ENCODE results near the gene DNM3. TPM values are rescaled to one million over a fixed set of nuclear protein-coding genes. Genes with fewer than 3 reads are reported as not detected.

DNM3 gene
- total and polyA plus RNA-seq, 2 donors (not counting 1 experiment from before 2014, with no cell fraction given), result 1.0 to 1.3 TPM

- CTCF ChIA-PET, result no interaction called here
- intact Hi-C loops (cut with micrococcal nuclease), result no loop called here
- TF ChIP-seq CTCF (IDR thresholded peaks at IDR 0.05) (no peak), EZH2 (IDR thresholded peaks at IDR 0.05; ENCODE audit: borderline replicate concordance, insufficient read depth, low read depth, low read length, poor library complexity, severe bottlenecking) (no peak)
Measured at GRCh38 chr1:171934664-171935063, 93.4 kb downstream of the DNM3 start.

GRCh38 chr1:171935086-171935485 lies 93.8 kb downstream of the DNM3 start:
- ATAC-seq (ENCODE audit: low read depth) (no peak), DNase-seq (no peak)
- H3K27me3 ChIP-seq (replicated peaks in 1 of 4; ENCODE audit: control extremely low read depth in 1 of 4, control insufficient read depth in 3 of 4, insufficient read depth in 4 of 4, low read length in 3 of 4), result no peaks in the 10 kb centered on the region
- H3K27ac ChIP-seq (ENCODE audit: low read length in 2 of 2), result no peak overlapping the region
- no peaks in the 10 kb centered on the region for H4K20me1 ChIP-seq (ENCODE audit: control insufficient read depth, insufficient read depth, low read length, poor library complexity, severe bottlenecking)
- H3K36me3 ChIP-seq (replicated peaks in 1 of 2; ENCODE audit: control extremely low read depth in 1 of 2, control insufficient read depth in 1 of 2, extremely low read depth in 1 of 2, insufficient read depth in 2 of 2, low read length in 1 of 2), result no peaks in the 10 kb centered on the region
- no peak overlapping the region for H2AFZ ChIP-seq (ENCODE audit: insufficient read depth, low read depth, low read length, poor library complexity, severe bottlenecking)
- Mint-ChIP-seq H3K9me3 (ENCODE audit: insufficient read depth) (no peaks in the 10 kb centered on the region), H3K27ac (no peak overlapping the region), H3K4me3 (no peak overlapping the region), H3K4me1 (no peaks in the 10 kb centered on the region), H3K27me3 (peaks cover 10% of the 10 kb centered on the region)
- no peak overlapping the region for H3K9ac ChIP-seq (ENCODE audit: low read length)
- H3K9me3 ChIP-seq (ENCODE audit: control extremely low read depth in 1 of 3, control insufficient read depth in 2 of 3, insufficient read depth in 1 of 3, low read length in 2 of 3), result no peaks in the 10 kb centered on the region
- no peak for TF ChIP-seq CTCF (IDR thresholded peaks at IDR 0.05)
- TF ChIP-seq EZH2 (IDR thresholded peaks at IDR 0.05; ENCODE audit: borderline replicate concordance, insufficient read depth, low read depth, low read length, poor library complexity, severe bottlenecking), result no peak
- H3K4me1 ChIP-seq (ENCODE audit: control insufficient read depth in 2 of 2, insufficient read depth in 2 of 2, low read length in 2 of 2), result no peaks in the 10 kb centered on the region
- no peak overlapping the region for H3K4me3 ChIP-seq (ENCODE audit: control extremely low read depth in 1 of 5, extremely low read depth in 1 of 5, insufficient read depth in 1 of 5, low read depth in 2 of 5, low read length in 4 of 5)
- no peaks in the 10 kb centered on the region for H3K79me2 ChIP-seq (ENCODE audit: control insufficient read depth, insufficient read depth, low read length)
- ChIA-PET POLR2A (no interaction called here), CTCF (no interaction called here)
- intact Hi-C loops (cut with micrococcal nuclease), result no loop called here
- H3K4me2 ChIP-seq (replicated peaks; ENCODE audit: low read depth, low read length, poor library complexity, severe bottlenecking), result no peak overlapping the region
- 95% methylated on average over 3 of the region's 4 CpGs for WGBS (ENCODE audit: insufficient coverage)

More at GRCh38 chr1:171934664-171935063, 93.4 kb downstream of the DNM3 start:
- Histone ChIP-seq H3K9ac (ENCODE audit: low read length) (no peak overlapping the region), H2AFZ (ENCODE audit: insufficient read depth, low read depth, low read length, poor library complexity, severe bottlenecking) (no peak overlapping the region), H3K4me3 (ENCODE audit: control extremely low read depth in 1 of 5, extremely low read depth in 1 of 5, insufficient read depth in 1 of 5, low read depth in 2 of 5, low read length in 4 of 5) (no peak overlapping the region), H3K4me1 (ENCODE audit: control insufficient read depth in 2 of 2, insufficient read depth in 2 of 2, low read length in 2 of 2) (no peaks in the 10 kb centered on the region), H3K36me3 (replicated peaks in 1 of 2; ENCODE audit: control extremely low read depth in 1 of 2, control insufficient read depth in 1 of 2, extremely low read depth in 1 of 2, insufficient read depth in 2 of 2, low read length in 1 of 2) (no peaks in the 10 kb centered on the region), H3K4me2 (replicated peaks; ENCODE audit: low read depth, low read length, poor library complexity, severe bottlenecking) (no peak overlapping the region), H3K27me3 (replicated peaks in 1 of 4; ENCODE audit: control extremely low read depth in 1 of 4, control insufficient read depth in 3 of 4, insufficient read depth in 4 of 4, low read length in 3 of 4) (no peaks in the 10 kb centered on the region), H3K9me3 (ENCODE audit: control extremely low read depth in 1 of 3, control insufficient read depth in 2 of 3, insufficient read depth in 1 of 3, low read length in 2 of 3) (no peaks in the 10 kb centered on the region), H3K27ac (ENCODE audit: low read length in 2 of 2) (no peak overlapping the region), H4K20me1 (ENCODE audit: control insufficient read depth, insufficient read depth, low read length, poor library complexity, severe bottlenecking) (no peaks in the 10 kb centered on the region), H3K79me2 (ENCODE audit: control insufficient read depth, insufficient read depth, low read length) (no peaks in the 10 kb centered on the region)
- no peak for DNase-seq
- Mint-ChIP-seq H3K27ac (no peak overlapping the region), H3K4me1 (no peaks in the 10 kb centered on the region), H3K27me3 (peaks cover 10% of the 10 kb centered on the region), H3K9me3 (ENCODE audit: insufficient read depth) (no peaks in the 10 kb centered on the region), H3K4me3 (no peak overlapping the region)
- POLR2A ChIA-PET, result no interaction called here
- no peak for ATAC-seq (ENCODE audit: low read depth)
- WGBS (ENCODE audit: insufficient coverage), result 0% methylated on average over 1 of the region's 3 CpGs
